Measurements from ENCODE around the gene HIF3A. TPM values are rescaled to one million over a fixed set of nuclear protein-coding genes. Genes with fewer than 3 reads are reported as not detected.
"Not testable (repeated sequence)": the region's sequence is repeated elsewhere in the genome, so short reads cannot be mapped to it uniquely, and the experiment has no call there.

Gene HIF3A
- total and polyA plus RNA-seq, 2 of the 8 experiments (the other 6 are each of a cell fraction or from before 2014, with no cell fraction given) = 38.6 to 38.8 TPM

DNA sequence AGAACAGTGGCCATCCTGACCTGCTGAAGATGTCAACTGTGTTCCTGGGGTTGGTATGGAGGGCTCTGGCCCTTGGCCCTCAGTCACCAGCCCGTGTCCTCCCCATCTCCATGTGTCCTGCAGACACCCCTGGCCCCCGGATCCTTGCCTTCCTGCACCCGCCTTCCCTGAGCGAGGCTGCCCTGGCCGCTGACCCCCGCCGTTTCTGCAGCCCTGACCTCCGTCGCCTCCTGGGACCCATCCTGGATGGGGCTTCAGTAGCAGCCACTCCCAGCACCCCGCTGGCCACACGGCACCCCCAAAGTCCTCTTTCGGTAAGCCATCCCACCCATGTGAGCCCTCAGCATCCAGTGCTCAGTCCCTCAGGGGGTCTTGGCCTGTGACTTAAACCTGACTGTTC, 24.8 kb downstream of the HIF3A start (continued):
- TF ChIP-seq KDM4A (IDR thresholded peaks at IDR 0.05; ENCODE audit: low read depth, low read length, severe bottlenecking) = no peak
- no peak for TF ChIP-seq NANOG (IDR thresholded peaks at IDR 0.05; ENCODE audit: insufficient read depth, low read depth, low read length, poor library complexity, severe bottlenecking)
- TF ChIP-seq TCF12 (IDR thresholded peaks at IDR 0.05; ENCODE audit: low read depth, low read length) = no peak
- TF ChIP-seq TAF1 (IDR thresholded peaks at IDR 0.05; ENCODE audit: low read depth, low read length) = no peak
- no peak for TF ChIP-seq YY1 (IDR thresholded peaks at IDR 0.05; ENCODE audit: low read depth, low read length)

- Histone ChIP-seq H3K9me3 (ENCODE audit: insufficient read depth in 2 of 2, low read depth in 1 of 2, low read length in 1 of 2) (peaks cover 20 to 22% of the 10 kb centered on the region in 2 experiments), H3K36me3 (ENCODE audit: control insufficient read depth in 2 of 4, insufficient read depth in 4 of 4, low read length in 3 of 4) (peaks cover 13 to 53% (median 43%) of the 10 kb centered on the region in 4 experiments; a peak in 7 of 8 replicates)
- H3K18ac ChIP-seq (ENCODE audit: extremely low read depth, low read length); H3K4ac ChIP-seq (replicated peaks; ENCODE audit: insufficient read length, low read depth, low read length); H3K4me1 ChIP-seq (replicated peaks in 1 of 4; ENCODE audit: control insufficient read depth in 3 of 4, insufficient read depth in 4 of 4, low read length in 3 of 4); H3K79me2 ChIP-seq (ENCODE audit: control insufficient read depth in 1 of 2, insufficient read depth in 2 of 2, low read length in 2 of 2); H2BK15ac ChIP-seq (ENCODE audit: low read length); H3K23me2 ChIP-seq (ENCODE audit: low read depth, low read length); H3K27ac ChIP-seq (ENCODE audit: low read depth, low read length); H3K14ac ChIP-seq (ENCODE audit: insufficient read length); H4K20me1 ChIP-seq (replicated peaks in 1 of 2; ENCODE audit: control insufficient read depth in 1 of 2, insufficient read depth in 2 of 2, low read length in 2 of 2); H2BK120ac ChIP-seq (replicated peaks; ENCODE audit: low read depth, low read length); H3K9ac ChIP-seq (replicated peaks in 1 of 4; ENCODE audit: extremely low read depth in 1 of 4, low read depth in 3 of 4, low read length in 3 of 4); H4K8ac ChIP-seq (ENCODE audit: extremely low read depth, insufficient read depth, low read length); H2BK5ac ChIP-seq (ENCODE audit: low read depth, low read length); H2AFZ ChIP-seq (ENCODE audit: low read length); H3K56ac ChIP-seq (replicated peaks; ENCODE audit: insufficient read length, low read depth, low read length); H3K27me3 ChIP-seq (replicated peaks in 1 of 4; ENCODE audit: control insufficient read depth in 3 of 4, extremely low read depth in 1 of 4, insufficient read depth in 3 of 4, low read length in 3 of 4); FAIRE-seq; H3K23ac ChIP-seq (ENCODE audit: insufficient read length); H4K91ac ChIP-seq (replicated peaks; ENCODE audit: insufficient read length, low read length); DNase-seq (ENCODE audit: low read depth in 1 of 2, low spot score in 2 of 2); H2BK20ac ChIP-seq (ENCODE audit: low read length); H2BK12ac ChIP-seq (ENCODE audit: low read depth, low read length); H2AK5ac ChIP-seq (ENCODE audit: low read depth, low read length); H3K4me3 ChIP-seq (ENCODE audit: extremely low read depth in 1 of 4, insufficient read depth in 2 of 4, low read depth in 3 of 4, low read length in 4 of 4); H3K79me1 ChIP-seq (ENCODE audit: low read depth, low read length); H4K5ac ChIP-seq (ENCODE audit: insufficient read length, low read depth, low read length); H3K4me2 ChIP-seq (ENCODE audit: insufficient read depth in 1 of 2, low read depth in 2 of 2, low read length in 2 of 2): not testable (repeated sequence)
- CTCF ChIA-PET (ENCODE audit: partially characterized antibody) = interaction anchor here (0.7 kb wide), 1 partner anchor 40 kb away, joined by 3 read pairs; no protein-coding TSS in a partner anchor
- WGBS, 2 experiments (ENCODE audit: extremely low coverage in 1 of 2, insufficient coverage in 1 of 2, insufficient read length in 1 of 2, insufficient replicate concordance in 2 of 2, low coverage in 1 of 2, low lambda C conversion rate in 2 of 2, missing lambda C conversion rate in 1 of 2) = 88% methylated on average over 9 of the region's 9 CpGs; no CpG with 5 or more reads in 1 of the 2 experiments
- POLR2A ChIA-PET (ENCODE audit: partially characterized antibody) = interaction anchor here (0.8 to 3.1 kb wide), 2 partner anchors 13 to 15 kb away, joined by 3 to 8 read pairs; no protein-coding TSS in a partner anchor
Observed at GRCh38 chr19:46323227-46323626, 26.4 kb downstream of the HIF3A start.

Data from H1 (cell line).